MCF 10A (cell line): ENCODE measurements around the gene MDFIC. TPM values are rescaled to one million over a fixed set of nuclear protein-coding genes. Genes with fewer than 3 reads are reported as not detected.

Source experiments
- BruUV-seq: library from RNA; stranded (reverse); fragments of 400-500 nt; replicated peaks from 2 replicates; lab custom pipeline; 2021; lab: Mats Ljungman, UMichigan
- CTCF ChIA-PET: fragments of 300-600 bp; sonication (Branson Sonifier 250); formaldehyde crosslinking; extraction: SDS; loops from one replicate; lab custom pipeline; 2021; ENCODE audit warnings: antibody characterized with exemption, inconsistent platforms; lab: Yijun Ruan, JAX
- POLR2A ChIA-PET: fragments of 300-600, 350-650 bp; sonication (Branson Sonifier 250); formaldehyde crosslinking; extraction: SDS; loops from one replicate; lab custom pipeline; 2020; ENCODE audit warnings: antibody characterized with exemption, inconsistent platforms; lab: Yijun Ruan, JAX
- DNase-seq: peaks from one replicate; pipeline ENCODE4 v3.0.0-alpha.2; 2018; ENCODE audit not compliant: unreplicated experiment
- H3K27ac Mint-ChIP-seq: one replicate; pipeline ENCODE4 v1.8.0; 2022; ENCODE audit warnings: mild to moderate bottlenecking, low read depth, mixed read lengths; ENCODE audit not compliant: unreplicated experiment
- H3K27me3 Mint-ChIP-seq: one replicate; pipeline ENCODE4 v1.8.0; 2022; ENCODE audit warnings: mixed read lengths; ENCODE audit not compliant: insufficient read depth, unreplicated experiment
- H3K36me3 Mint-ChIP-seq: one replicate; pipeline ENCODE4 v1.8.0; 2022; ENCODE audit warnings: mild to moderate bottlenecking, moderate library complexity, mixed read lengths; ENCODE audit not compliant: insufficient read depth, unreplicated experiment
- H3K4me1 Mint-ChIP-seq: one replicate; pipeline ENCODE4 v1.8.0; 2022; ENCODE audit warnings: mixed read lengths; ENCODE audit not compliant: insufficient read depth, unreplicated experiment
- H3K4me3 Mint-ChIP-seq: one replicate; pipeline ENCODE4 v1.8.0; 2022; ENCODE audit warnings: mild to moderate bottlenecking, moderate library complexity, mixed read lengths; ENCODE audit not compliant: unreplicated experiment
- H3K9me3 Mint-ChIP-seq: one replicate; pipeline ENCODE4 v1.8.0; 2022; ENCODE audit warnings: mixed read lengths; ENCODE audit not compliant: unreplicated experiment
- CTCF ChIP-seq: fragments of 200-600 bp; IDR thresholded peaks from one replicate; pipeline ENCODE4 v1.8.0; 2022; ENCODE audit warnings: antibody characterized with exemption, mild to moderate bottlenecking; ENCODE audit not compliant: unreplicated experiment
- intact Hi-C: fragments of 100-400 bp; cut with micrococcal nuclease; formaldehyde crosslinking; loops from 2 replicates; pipeline ENCODE4 v1.14.1; 2022
- total RNA-seq: library from RNA; stranded (reverse); gene quantifications from 2 replicates; pipeline ENCODE4 v1.2.3, GENCODE V29; 2022

The MDFIC gene
- total RNA-seq, 1 experiment from 2014 or later: 7.8 TPM

GRCh38 chr7:115059321-115059720 lies 137.4 kb downstream of the MDFIC start:
- no peak overlapping the region for H3K4me3 Mint-ChIP-seq
- no peak for DNase-seq
- no peaks in the 10 kb centered on the region for H3K36me3 Mint-ChIP-seq
- POLR2A ChIA-PET: no interaction called here
- H3K27ac Mint-ChIP-seq: no peak overlapping the region
- H3K4me1 Mint-ChIP-seq: no peaks in the 10 kb centered on the region
- peaks cover 48% of the 10 kb centered on the region for H3K27me3 Mint-ChIP-seq
- intact Hi-C loops: no loop called here
- no TSS peak for BruUV-seq
- no peaks in the 10 kb centered on the region for H3K9me3 Mint-ChIP-seq
- CTCF ChIA-PET: no interaction called here
- TF ChIP-seq CTCF: no peak

- ChIA-PET POLR2A (no interaction called here), CTCF (interaction anchor here (0.6 kb wide), 1 partner anchor 366 kb away, joined by 3 read pairs; no protein-coding TSS in a partner anchor)
- H3K27ac Mint-ChIP-seq: no peak overlapping the region
- no peaks in the 10 kb centered on the region for H3K4me1 Mint-ChIP-seq
- no peaks in the 10 kb centered on the region for H3K9me3 Mint-ChIP-seq
- DNase-seq: no peak
- H3K36me3 Mint-ChIP-seq: no peaks in the 10 kb centered on the region
- peaks cover 49% of the 10 kb centered on the region for H3K27me3 Mint-ChIP-seq
- TF ChIP-seq CTCF: no peak
- intact Hi-C loops: no loop called here
- BruUV-seq: no TSS peak
- no peak overlapping the region for H3K4me3 Mint-ChIP-seq
Measured at GRCh38 chr7:115060095-115060870, 138.4 kb downstream of the MDFIC start.

GRCh38 chr7:115066050-115066449 lies 144.2 kb downstream of the MDFIC start:
- BruUV-seq: no TSS peak
- CTCF ChIA-PET: no interaction called here
- H3K27ac Mint-ChIP-seq: no peak overlapping the region

GRCh38 chr7:115066634-115067033 lies 144.7 kb downstream of the MDFIC start:
- H3K27ac Mint-ChIP-seq: no peak overlapping the region
- H3K4me3 Mint-ChIP-seq: no peak overlapping the region
- peaks cover 52% of the 10 kb centered on the region for H3K27me3 Mint-ChIP-seq
- CTCF ChIA-PET: no interaction called here
- no peak for DNase-seq
- H3K4me1 Mint-ChIP-seq: no peaks in the 10 kb centered on the region
- POLR2A ChIA-PET: no interaction called here
- intact Hi-C loops: no loop called here
- no peaks in the 10 kb centered on the region for H3K36me3 Mint-ChIP-seq
- TF ChIP-seq CTCF: no peak
- H3K9me3 Mint-ChIP-seq: no peaks in the 10 kb centered on the region
- BruUV-seq: no TSS peak

More at GRCh38 chr7:115066050-115066449, 144.2 kb downstream of the MDFIC start:
- no peaks in the 10 kb centered on the region for H3K9me3 Mint-ChIP-seq
- H3K4me1 Mint-ChIP-seq: no peaks in the 10 kb centered on the region
- no peak for DNase-seq
- no peaks in the 10 kb centered on the region for H3K36me3 Mint-ChIP-seq
- intact Hi-C loops: no loop called here
- no peak for TF ChIP-seq CTCF
- no peak overlapping the region for H3K4me3 Mint-ChIP-seq
- POLR2A ChIA-PET: no interaction called here
- peaks cover 52% of the 10 kb centered on the region for H3K27me3 Mint-ChIP-seq
